ENCODE results near the gene SH2D5.
A peak's percentile ranks its signal among the peaks of the same experiment; 100 is the strongest.

- TF ChIP-seq RAD21 (IDR thresholded peaks at IDR 0.05; ENCODE audit: low read depth) (no peak), EZH2 (IDR thresholded peaks at IDR 0.05) (no peak), POLR2A (IDR thresholded peaks at IDR 0.05; ENCODE audit: borderline replicate concordance, extremely low read depth, insufficient read depth, insufficient read length) (no peak), CTCF (IDR thresholded peaks at IDR 0.05 in 2 of 3, conservative IDR thresholded peaks at IDR 0.05 in 1 of 3; ENCODE audit: borderline replicate concordance in 1 of 3, insufficient read depth in 1 of 3, low read depth in 2 of 3, low read length in 2 of 3) (no peak), YY1 (IDR thresholded peaks at IDR 0.05; ENCODE audit: extremely low read depth, insufficient replicate concordance, low read depth, low read length) (no peak), MAX (IDR thresholded peaks at IDR 0.05) (peak; percentile 92), POLR2AphosphoS5 (IDR thresholded peaks at IDR 0.05; ENCODE audit: low read depth, low read length) (no peak), SIN3A (IDR thresholded peaks at IDR 0.05; ENCODE audit: low read depth) (no peak), ELF1 (IDR thresholded peaks at IDR 0.05; ENCODE audit: borderline replicate concordance, low read depth) (no peak), ZBTB33 (IDR thresholded peaks at IDR 0.05; ENCODE audit: extremely low read depth, insufficient replicate concordance, low read length) (no peak), ATF3 (IDR thresholded peaks at IDR 0.05) (no peak), JUND (IDR thresholded peaks at IDR 0.05) (no peak)
Observed at GRCh38 chr1:20725189-20726117, 7.0 kb downstream of the SH2D5 start.
